GM04503 (cell line): ENCODE measurements around the gene MAGI2.
A peak's percentile ranks its signal among the peaks of the same experiment; 100 is the strongest.
"Not testable (repeated sequence)": the region's sequence is repeated elsewhere in the genome, so short reads cannot be mapped to it uniquely, and the experiment has no call there.

Experiments used
- DNase-seq: peaks from one replicate; pipeline ENCODE4 v3.0.0-alpha.2; 2012; ENCODE audit warnings: low read depth

The MAGI2 gene

DNA sequence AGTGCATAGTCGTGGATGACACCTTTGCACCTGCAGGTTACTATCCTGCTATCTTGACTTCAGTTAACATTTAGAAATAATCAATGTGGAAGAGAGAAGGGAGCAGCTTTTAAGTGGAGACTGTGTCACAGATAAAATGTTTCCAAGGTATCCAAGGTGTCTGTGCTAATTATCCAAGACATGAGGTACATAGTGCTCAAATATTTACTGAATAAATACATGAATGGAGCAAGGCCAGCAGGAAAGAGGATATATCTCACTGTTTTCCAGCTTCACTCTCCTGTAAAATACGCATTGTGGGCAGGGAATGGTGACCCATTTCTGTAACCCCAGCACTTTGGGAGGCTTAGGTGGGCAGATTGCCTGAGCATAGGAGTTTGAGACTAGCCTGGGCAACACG lies 1102.5 kb downstream of the MAGI2 start:
- no peak for DNase-seq

DNA sequence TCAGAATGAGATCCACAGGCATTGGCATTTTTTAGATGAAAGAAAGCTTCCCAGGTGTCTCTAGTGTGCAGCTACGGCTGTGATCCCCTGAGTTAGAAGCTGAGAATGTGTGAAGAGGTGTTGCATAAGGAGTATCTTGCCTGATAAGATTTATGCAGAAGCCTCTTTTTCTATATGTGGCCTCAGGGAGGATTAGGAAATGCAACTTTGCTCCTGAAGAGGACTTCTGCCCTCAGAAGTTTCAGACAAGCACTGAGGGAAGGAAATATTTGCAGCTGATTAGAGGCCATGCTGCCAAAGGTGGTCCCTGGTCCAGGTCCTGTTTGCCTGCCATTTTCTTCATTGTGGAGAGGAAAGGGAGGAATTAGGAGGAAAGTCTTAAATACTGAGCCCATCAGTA lies 1103.1 kb downstream of the MAGI2 start:
- no peak for DNase-seq

DNA sequence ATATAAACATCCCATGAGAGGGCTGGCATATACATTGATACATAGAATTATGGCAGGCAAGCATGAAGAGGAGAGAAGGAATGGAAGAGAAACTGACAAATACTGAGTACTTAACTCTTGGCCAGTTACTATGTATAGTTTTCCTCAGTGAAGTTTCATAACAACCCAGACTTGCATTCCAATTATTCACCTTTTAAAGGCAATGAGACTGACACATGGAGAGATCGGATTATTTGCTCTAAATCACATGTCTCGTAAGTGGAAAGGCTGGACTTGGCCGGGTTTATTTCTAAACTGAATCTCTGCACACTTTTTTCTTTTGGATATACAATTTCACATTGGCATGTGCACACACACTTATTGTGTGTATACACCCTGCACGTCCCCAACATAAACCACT lies 1106.6 kb downstream of the MAGI2 start:
- no peak for DNase-seq

DNA sequence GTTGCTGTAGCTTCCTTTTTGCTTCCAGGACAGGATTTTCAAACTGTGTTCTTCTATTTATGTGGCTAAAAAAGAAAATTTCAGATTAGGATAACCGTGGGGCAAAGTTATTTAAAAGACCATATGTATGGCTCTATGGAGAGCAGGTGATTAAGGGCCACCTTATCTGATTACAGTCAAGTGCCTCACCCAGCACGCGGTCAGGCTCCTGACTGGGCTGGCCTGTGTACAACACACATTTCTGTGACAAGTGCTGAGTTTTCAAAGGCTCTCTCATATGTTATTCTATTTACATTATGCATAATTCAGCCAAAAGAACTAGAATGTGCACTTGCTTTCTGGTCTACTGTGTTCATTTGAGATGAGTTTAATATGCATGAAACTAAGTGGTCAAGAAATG lies 1107.5 kb downstream of the MAGI2 start:
- DNase-seq: no peak

DNA sequence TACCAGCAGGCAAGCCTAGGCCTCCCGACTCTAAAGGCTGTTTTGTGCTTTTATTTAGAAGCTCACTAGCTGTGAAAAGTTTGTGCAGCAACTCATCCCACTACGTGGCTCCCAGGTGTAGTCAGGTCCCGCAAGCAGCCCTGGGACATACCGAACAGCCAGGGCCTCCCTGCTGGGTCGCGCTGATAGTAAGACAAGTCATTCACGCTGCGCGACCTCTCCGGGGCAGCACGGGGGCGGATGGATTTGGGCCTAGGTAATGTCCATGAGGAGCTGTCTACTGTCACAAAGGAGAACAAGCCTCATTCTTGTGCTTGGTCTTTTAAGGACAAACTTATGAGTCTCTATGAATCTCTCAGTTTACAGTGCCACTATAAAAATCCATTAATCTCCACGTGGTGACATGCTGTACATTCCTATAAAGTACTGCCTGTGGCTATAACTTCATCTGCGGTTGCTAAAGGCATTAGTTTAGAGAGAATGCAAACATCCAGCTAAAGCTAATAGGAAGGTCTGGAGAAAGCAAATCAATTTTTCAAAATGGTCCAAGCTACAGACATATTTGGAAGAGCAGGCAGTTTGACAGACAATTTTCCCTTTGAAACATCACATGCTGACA lies 1108.1 kb downstream of the MAGI2 start:
- no peak for DNase-seq

DNA sequence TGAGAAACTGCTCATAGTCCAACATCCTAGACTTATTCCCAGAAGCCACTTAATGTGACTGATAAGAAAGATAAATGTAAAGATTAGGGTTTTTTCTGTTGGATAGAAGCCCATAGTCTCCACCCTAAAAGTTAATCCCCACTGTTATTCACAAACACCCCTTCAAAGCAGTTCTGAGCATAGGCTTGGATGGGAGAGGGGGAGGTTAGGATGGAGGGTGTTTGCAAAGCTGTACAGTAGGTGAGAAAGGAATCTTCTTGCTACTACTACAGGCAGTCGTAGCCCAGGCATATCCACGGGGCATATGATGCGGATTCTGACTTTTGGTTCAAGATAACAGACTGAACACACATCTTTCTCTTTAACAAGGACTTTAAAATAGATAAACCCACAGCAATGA lies 1119.0 kb downstream of the MAGI2 start:
- DNase-seq: no peak

DNA sequence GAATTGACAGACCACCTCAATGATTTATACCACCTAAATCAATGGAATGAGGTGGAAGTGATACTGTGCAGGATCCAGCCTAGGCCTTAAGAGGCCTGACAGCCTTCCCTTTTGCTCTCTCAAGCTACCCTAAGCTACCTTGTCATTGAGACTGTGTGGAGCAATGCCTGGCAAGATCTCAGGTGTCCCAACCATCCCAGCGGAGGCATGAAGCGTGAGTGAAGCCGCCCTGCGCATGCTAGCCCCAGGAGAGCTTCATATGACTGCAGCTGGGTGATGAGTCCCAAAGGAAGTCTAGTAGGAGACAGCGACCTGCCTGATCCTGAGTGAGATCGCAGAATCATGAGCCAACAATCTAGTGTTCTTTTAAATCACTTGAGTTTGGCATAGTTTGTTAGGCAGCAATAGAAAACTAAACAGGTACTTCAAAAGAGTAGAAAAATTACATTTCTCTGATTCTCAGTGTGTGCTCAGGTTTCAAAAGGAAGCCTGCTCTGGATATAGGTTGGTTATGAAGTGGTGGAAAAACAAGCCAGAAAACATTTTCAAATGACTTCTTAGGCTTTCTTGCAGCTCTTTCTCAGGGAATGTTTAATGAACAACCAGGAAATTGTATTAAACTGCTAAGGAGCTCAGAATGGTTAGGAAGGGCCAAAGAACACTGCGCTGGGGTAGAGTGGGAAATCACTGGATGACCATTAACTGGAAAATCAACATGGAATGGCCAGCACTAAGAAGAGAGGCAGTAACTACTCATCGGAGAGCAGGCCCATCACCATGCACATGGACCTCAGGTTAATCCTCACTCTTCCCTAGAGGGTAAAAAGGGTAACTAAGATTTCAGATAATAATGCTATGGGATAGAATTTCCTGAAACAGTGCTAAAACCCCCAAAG lies 1119.7 kb downstream of the MAGI2 start:
- DNase-seq: no peak

DNA sequence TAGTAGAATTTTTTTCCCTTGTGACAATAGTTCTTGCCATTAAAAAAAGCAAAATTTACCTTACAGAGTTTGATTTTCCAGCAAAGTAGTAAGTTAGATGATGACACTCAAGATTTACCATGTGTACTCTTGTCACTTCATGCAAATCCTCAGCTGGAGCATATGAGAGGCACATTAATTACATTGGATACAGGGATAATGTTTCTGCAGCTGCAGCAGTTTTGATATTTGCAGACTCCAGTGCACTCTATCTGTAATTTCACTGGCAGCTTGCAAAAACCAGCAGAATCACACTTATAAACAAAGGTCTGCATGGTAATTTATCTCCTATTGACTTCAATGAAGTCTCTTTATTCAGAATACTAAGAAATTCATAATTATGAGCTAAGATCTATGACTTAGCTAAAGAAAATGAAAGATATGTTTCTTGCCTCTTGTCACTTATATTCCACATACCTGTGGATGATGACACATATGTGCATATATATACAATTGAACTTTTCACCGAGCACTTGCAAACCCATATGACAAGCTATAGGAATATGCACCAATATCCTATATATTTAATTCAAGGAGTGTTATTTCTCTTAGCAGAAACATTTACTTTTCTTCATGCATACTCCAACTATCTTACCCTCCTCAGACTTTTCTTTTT lies 1124.3 kb downstream of the MAGI2 start:
- no peak for DNase-seq

DNA sequence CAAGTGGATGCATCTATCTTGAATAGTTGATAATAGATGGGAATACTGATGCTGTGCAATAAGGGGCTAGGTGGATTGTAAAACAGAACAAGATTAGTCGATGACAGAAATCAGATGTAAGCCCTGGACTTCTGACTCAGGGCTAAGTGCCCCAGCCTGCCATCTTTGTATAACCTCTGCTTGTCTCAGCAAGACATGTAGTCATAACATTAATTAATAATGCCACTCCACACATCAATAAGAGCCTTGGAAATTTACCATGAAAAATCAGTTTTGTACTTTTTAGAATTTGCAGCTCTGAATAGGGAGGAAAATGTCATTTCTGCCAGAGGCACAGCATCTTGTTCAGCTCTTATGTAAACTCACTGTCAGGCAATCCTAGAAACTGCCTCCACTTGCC lies 1125.7 kb downstream of the MAGI2 start:
- no peak for DNase-seq

DNA sequence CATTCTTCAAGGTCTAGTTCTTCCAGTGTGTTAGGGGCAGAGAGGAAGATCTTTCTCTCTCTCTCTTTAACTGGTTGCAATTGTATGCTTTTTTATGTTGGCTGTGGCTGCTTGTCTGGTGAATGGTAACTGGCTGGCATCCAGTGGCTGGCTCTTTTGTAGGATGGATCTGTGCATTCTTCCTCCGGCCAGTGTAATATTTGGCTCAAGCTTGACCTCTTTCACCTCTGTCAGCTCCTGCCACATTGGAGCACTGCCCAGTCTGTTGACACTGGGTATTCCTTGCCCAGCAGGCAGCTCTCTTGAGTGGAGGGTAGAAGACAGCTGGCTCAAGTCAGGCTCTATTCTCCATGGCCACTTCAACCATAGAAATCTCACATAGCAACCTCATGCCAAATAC lies 1126.6 kb downstream of the MAGI2 start:
- DNase-seq: no peak

DNA sequence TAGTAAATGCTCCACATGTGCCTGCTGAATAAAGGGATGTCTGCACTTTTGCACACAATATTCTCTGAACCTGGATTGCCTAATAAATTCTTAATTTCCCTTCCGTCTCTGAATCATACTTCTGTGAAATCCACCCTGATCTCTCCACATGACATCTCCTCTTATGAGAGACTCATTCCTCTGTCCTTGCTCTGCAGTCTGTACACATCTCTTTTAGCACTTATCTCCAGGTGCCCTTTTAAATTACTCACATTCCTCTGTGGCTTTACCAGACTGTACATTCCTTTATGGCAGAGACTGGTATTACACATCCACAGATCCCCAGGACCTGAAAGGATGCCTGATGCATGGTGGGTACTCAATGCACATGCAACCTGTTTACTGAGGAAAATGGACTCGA lies 1127.3 kb downstream of the MAGI2 start:
- no peak for DNase-seq

DNA sequence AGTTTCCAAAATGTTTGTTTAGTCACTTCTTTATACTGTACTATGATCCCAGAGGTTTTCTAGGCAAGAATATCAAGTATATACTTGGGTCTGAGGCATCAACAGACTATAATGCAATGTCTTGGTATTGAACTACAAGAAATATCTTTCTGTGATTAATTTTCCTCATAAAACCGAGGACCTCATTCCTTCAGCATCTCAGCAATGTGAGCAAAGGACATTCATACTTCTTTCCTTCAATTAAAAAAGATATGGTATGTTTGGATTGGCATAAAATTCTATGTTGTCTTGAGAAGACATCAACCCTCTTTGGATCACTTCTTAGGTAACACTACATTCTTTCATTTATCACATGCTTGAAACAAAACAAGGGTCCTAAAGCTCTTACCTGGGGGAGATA lies 1130.3 kb downstream of the MAGI2 start:
- DNase-seq: no peak

DNA sequence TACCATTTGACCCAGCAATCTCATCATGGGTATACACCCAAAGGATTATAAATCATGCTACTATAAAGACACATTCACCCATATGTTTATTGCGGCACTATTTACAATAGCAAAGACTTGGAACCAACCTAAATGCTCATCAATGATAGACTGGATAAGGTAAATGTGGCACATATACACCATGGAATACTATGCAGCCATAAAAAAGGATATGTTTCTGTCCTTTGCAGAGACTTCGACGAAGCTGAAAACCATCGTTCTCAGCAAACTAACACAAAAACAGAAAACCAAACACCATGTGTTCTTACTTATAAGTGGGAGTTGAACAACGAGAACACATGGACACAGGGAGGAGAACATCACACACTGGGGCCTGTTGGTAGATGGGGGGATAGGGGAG lies 1131.2 kb downstream of the MAGI2 start:
- not testable (repeated sequence) for DNase-seq

DNA sequence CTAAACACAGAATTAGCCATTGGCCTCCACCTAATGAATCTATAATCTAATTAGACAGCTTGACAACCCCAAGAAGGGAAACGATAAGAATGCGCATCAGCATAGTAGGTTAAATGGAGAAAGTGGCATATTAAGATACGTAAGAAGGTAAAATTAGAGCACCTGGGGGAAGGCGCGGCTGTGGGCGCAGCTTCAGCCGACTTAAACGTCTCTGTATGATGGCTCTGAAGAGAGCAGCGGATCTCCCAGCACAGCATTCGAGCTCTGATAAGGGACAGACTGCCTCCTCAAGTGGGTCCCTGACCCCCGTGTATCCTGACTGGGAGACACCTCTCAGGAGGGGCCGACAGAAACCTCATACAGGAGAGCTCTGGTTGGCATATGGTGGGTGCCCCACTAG lies 1136.1 kb downstream of the MAGI2 start:
- no peak for DNase-seq

DNA sequence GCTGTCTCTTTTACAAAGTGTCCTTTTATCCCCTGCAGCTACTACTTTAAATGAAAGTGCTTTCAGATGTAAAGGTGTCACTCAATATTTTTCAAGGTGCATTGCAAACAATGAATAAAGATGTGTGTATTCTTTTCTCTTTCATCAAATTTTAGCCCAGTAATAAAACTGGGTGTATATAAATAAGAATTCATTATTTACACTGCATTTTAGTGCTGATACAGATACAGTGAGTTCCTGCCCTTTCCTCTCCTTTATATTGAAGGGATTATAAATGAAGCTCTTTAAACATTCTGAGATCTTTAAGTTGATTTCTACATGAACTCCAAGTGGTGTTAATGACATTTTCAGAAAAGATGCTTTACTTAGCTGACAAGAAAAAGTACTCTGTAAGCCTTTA lies 1137.4 kb downstream of the MAGI2 start:
- DNase-seq: no peak

DNA sequence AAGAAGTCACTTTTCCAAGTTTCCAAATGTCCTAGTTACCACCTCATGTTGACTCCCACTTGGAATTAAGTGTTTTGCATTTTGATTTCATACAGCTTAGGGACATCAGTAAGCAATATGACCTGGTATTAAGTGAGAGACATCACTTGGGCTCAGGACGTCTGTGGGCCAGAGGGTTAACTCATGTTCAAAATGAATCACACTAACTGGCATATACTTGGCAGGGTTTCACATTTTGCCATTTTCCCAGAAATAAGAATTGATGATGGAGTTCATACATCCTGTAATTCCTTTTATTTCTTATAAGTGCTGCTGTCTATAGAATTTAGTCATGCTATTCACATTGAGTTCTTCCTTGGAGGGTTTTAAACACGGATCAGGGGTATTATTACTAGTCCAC lies 1138.3 kb downstream of the MAGI2 start:
- no peak for DNase-seq

DNA sequence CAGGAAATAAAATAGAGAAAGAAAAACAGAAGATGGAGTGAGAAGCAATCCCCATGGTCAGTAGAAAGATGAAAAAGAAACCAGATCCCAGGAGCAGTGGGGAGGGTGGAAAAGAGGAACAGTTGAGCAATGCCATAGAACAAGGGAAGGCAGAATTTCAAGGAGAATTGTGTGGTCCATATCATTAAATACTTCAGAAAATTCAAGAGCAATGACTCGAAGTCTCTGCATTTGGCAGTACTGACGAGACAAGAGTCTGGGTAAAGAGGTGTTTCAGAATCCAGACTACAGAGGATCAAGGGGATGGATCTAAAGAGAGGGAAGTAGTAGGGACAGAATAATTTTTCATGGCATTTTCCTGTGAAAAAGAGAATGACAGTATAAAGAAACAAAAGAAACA lies 1142.3 kb downstream of the MAGI2 start:
- no peak for DNase-seq

DNA sequence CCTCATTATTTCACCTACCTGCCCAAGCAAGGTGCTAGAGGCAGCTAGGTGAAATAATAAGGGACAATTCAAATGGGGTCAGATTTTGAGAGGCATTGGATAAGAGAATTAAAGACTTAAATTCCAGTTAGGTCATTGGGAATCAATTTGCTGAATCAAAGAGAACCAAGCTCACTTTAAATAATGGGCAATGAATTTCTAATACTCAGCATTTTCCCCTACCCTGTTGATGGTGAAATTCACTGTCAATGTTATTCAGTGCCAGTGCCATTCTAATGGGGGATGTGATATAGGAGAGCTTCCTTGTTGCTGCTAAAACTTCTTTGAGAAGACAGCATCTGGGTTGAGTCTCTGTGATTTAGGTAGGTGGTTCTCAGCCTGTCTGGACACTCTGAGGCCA lies 1145.6 kb downstream of the MAGI2 start:
- DNase-seq: no peak

DNA sequence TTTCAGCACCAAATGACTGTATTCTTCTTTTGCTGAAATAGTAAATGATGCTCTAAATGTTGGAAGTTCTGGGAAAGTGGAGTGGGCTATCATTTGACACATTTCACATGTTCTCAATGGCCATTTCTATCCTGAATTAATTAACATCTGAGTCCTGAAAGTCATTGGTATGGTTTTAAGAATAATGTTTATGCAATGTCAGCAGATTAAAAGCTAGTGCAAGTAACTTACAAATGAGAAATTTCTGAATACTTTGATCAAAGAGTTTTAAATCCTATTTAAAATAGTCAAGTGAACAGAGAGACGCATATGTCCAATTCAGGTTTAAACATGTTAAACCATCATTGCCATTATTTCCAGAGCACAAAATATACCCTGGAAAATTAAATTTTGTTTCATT lies 1146.8 kb downstream of the MAGI2 start:
- no peak for DNase-seq

DNA sequence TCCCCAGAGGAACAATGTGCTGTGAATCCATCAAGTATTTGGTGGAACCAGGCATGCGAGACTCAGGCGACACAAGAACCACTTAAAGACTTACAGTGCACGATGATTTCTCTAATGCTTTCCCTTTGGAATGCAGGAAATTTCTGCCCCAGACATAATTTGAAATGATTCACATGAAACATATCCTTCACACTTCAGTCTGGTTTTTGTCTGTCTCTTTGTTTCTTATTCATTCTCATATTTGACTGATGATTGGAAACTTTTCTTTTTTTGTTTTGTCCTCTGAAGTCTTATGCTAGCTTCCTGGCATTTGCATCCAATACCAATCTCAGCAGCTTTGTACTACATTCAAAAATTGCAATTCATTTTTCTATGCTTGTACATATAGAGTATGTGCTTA lies 1152.1 kb downstream of the MAGI2 start:
- peak; percentile 84 for DNase-seq

DNA sequence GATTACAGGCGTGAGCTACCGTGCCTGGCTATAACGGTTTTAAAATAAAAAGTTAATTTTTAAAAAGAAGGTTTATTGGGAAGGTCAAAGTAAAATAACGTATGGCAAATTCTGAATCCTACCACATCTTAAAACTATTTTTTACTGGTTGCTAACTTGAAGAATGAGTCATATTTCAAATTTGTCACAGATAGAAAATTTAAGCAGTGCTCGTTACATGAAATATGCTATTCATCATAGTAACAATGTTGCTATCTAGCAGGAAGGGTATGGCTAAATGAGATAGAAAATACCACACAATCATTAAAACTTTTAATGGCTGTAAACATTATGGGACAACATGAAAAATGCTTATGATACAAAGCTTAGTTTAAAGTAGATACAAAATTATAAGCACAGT lies 1154.4 kb downstream of the MAGI2 start:
- no peak for DNase-seq

DNA sequence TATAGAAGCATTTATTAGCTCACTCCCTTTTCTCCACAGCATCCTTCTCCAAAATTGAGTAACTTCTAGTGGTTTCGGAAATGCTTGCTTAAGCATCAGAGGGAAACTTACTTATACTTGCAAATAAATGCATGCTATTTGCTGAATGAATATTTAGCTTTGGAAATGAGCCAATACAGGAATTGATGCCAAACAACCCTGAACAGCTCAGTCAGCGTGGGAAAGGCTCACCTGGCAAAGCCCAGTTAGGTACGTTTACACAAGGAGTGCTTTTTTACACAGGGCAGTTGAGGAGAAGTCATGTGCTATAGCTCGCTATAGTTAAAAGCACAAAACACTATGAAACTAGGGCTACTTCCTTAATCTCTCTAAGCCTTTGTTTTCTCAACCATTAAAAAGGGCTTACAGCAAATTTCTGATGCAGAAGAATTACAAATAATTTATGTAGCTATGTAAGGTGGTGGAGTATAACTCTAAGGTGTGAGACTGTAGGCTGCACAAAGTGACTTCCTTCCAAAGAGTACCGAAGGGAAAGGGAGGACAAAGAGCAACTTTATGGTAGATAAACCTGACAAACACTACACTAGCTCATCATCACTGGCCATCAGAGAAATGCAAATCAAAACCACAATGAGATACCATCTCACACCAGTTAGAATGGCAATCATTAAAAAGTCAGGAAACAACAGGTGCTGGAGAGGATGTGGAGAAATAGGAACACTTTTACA lies 1156.7 kb downstream of the MAGI2 start:
- DNase-seq: no peak
